HG02943 (cell line): ENCODE data around the gene MYCBPAP.
A peak's percentile ranks its signal among the peaks of the same experiment; 100 is the strongest.

Source experiments
- ATAC-seq: cut with Tn5 transposase; IDR thresholded peaks from one replicate; pipeline ENCODE4 v1.9.1; 2021; ENCODE audit warnings: mild to moderate bottlenecking, low read depth, moderate library complexity; ENCODE audit not compliant: unreplicated experiment

Gene MYCBPAP

DNA sequence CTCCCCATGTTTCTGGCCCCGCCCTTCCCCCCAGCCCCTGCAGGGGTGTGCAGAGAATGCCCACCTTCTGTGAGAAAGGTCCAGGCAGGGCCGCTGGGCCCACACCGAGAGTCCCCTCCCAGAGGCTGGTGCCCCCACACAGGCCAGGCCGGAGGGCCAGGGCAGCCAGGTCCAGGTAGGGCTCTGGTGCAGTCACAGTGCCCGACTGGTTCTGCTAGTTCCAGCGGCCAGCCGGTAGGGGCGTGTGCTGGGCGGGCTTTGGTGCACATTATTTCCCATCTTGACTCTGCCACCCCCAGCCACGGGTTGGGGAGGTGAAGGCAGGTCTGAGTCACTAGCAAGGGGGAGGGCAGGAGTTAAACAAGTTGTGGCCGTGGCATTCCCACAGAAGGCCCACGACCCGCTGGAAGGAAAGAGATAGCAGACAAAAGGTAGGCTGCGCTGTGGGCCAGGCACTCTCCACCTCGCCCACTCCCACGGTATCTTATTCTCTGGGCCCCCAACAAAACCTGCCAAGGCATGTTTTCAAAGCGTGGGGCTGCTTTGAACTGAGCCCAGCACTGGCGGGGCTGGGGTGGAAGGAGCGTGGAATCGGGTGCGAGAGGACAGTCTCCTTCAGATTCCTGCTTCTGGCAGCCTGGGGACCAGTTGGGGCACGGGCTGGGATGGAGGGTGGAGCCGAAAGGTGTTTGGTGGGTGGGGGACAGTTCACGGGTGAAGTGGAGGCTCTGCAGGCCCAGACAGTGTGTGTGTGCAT, 26.2 kb downstream of the MYCBPAP start:
- ATAC-seq, result no peak

DNA sequence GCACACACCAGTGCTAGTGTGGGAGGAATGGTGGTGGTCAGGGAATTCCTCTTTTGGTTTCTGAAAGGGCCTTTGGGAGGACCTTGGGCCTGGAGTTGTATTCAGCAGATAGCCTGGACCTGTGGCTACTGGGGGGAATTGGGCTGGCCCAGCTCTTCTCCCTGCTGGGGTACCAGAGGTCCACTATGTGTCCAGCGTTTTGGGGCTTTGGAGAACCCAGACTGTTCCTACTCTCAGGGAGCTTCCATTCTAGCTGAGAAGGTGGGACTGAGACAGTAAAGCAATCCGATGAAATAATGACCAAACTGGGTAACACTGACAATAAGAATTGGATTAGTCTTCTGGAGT, 26.7 kb downstream of the MYCBPAP start:
- no peak for ATAC-seq

DNA sequence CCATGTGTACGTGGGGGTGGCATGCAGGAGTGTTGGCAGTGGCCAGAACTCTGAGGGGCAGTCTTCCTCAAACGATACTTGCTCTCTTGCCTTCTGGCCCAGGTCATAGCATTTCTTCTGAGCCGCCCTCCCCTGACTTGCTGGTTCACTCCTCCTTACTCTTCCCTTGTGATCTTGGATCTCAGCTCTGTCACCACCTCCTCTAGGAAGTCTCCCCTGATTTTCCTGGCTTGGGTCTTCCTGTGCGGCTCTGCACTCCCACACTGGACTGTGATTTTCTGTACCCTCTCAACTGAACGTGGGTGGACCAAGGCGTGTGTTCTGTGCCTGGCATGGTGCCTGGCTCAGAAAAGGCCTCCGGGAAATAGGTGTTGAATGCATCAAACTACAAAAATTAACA, 27.2 kb downstream of the MYCBPAP start:
- no peak for ATAC-seq

DNA sequence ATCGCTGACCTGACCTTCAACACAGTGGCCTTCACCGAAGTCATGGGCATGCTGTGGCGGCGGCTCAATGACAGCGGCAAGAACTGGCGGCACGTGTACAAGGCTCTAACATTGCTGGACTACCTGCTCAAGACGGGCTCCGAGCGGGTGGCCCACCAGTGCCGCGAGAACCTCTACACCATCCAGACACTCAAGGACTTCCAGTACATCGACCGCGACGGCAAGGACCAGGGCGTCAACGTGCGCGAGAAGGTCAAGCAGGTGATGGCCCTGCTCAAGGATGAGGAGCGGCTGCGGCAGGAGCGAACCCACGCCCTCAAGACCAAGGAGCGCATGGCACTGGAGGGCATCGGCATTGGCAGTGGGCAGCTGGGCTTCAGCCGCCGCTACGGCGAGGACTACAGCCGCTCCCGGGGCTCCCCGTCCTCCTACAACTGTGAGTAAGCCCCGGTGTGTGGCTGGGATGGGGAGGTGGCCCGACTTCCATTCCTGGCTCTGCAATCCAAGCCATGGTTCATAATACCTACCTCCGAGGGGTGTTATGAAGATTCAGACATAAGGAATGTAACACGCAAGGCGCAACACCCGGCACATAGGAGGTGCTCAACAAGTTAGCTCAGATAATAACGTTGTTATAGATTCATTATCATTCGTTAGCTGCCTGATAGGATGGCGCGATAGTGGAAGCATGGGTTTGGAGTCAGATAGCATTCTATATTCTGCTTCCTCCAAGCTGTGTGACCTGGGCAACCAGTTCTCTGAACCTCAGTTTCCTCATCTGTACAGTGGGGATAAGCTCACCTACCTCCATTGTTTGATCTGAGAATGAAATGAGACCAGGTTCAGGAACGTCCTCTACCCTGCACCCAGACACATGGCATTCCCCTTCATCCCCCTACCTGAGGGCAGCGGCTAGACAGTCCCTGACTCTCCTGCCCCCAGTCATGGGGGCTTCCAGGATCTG, 28.7 kb downstream of the MYCBPAP start:
- no peak for ATAC-seq

DNA sequence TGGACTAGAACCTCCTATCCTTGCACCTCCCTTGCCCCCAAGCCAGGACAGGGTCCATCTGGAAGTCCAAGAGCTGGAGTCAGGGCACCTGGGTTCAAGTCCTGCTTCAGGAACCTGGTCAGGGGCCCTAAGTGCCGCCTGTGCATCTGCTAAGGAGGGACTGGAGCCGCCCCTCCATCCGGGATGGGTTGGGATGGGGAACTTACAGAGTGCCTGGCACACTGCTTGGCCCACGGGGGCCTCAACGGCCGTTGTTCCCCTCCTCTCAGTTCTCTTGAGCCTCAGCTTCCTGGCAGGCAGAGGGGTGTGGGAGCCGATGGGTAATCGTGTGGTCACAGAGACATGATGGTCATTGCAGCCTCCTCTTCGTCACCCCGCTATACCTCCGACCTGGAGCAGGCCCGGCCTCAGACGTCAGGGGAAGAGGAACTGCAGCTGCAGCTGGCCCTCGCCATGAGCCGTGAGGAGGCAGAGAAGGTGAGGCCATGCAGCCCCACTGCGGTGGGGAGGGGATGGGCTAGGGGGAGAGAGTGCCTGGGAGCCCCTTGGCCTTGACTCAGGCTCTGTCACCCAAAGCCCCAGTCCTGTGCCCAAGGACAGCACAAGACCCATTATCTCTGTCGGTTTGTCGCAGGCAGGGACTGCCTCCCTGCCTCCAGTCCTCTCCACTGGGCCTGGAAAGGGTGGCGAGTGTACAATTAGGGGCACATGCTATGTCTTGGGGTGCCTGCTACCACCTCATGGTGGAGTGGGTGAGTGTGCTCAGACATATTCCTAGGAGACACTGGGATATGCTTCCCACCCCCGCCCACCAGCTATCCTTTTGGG, 29.7 kb downstream of the MYCBPAP start:
- no peak for ATAC-seq

DNA sequence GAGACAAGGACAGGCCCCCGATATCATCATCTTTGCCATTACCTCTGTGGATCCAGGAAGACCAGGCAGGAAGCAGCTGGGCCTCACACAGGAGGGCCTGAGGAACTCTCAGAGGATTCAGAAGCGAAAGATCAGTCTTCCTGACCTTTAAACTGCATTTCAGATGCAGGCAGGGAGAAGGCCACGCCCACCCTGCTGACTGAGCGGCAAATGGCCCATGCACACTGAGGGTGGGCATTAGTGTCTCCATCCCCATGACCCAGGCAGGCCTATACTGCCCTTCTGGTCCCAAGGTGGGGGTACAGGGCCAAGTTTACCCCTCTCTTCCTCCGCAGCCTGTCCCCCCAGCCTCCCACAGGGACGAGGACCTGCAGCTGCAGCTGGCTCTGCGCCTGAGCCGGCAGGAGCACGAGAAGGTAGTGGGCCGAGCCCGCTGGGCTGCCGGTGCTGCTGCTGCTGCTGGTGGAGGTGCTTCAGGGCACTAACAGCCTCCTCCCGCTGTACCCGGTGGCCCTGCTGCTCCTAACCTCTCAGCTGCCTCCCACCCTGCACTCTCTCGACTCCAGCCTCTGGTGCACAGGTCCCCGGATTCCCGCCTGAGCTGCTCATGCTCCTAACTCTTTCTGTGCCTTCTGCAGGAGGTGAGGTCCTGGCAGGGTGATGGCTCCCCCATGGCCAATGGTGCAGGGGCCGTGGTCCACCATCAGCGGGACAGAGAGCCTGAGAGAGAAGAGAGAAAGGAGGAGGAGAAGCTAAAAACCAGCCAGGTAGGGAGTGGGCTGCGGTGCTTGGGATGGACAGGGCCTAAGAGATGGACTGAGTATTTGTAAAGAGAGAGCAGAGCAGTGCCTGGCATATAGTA, 30.5 kb downstream of the MYCBPAP start:
- no peak for ATAC-seq

DNA sequence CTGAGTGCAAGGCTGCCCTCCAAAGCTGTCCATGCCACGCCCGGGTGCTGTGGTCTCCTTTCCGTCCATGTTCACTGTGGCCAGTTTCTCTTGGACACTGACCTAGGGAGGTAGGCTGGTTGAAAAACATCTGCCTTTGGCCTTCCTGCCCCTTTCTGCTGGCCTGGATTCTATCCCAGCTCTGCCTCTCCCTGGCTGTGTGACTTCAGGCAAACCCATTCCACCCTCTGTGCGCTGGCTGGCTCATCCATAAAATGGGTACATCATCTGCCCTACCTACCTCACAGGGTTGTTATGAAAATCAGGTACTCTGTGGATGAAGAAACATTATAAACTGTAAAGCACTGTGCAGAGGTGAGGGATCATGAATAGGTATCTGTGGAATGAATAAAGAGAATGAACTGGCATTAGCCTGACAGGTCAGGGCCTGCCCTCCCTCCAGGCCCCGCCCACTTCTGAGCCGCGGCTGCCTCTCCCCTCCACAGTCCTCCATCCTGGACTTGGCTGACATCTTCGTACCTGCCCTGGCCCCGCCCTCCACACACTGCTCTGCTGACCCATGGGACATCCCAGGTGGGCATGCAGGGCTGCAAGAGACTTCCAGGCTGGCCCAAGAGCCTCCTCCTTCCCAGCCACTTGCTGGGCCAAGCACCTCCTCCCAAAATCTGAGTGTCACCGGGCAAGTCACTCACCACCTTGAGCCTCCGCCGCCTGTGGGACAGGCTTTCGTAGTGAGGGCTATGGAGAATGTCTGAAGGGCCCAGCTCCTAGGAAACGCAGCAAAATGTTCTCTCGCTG, 31.7 kb downstream of the MYCBPAP start:
- no peak for ATAC-seq

DNA sequence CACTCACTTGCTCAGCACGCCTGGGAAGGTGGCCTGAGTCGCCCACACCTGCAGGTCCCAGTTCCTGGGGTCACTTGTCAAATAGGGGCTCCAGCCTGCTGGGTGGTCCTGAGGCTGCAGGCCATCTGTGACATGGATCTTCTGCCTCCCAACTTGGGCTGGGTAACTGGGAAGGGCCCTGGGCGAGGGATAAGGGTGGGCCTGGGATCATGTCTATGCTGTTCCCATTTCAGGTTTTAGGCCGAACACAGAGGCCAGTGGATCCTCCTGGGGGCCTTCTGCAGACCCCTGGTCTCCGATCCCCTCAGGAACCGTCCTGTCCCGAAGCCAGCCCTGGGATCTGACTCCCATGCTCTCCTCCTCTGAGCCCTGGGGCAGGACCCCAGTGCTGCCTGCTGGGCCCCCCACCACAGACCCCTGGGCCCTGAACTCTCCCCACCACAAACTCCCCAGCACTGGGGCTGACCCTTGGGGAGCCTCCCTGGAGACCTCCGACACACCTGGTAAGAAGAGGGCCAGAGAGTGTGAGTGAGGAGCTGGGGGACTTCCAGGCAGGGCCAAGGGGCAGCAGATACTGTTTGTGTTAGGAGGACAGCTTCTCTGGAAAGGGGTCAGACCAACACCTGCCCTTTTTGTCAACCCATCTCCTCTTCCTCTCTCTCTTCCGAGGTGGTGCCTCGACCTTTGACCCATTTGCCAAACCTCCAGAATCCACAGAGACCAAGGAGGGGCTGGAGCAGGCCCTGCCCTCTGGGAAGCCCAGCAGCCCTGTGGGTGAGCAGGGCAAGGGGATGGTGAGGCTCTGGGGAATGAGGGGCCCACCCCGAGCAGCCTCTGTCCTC, 32.5 kb downstream of the MYCBPAP start:
- no peak for ATAC-seq

DNA sequence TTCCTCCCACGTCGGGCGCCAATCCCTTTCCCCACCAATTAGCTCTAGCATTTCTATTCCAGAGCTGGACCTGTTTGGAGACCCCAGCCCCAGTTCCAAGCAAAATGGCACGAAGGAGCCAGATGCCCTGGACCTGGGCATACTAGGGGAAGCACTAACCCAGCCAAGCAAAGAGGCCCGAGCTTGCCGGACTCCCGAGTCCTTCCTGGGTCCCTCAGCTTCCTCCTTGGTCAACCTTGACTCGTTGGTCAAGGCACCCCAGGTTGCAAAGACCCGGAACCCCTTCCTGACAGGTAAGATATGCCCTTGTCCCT, 33.1 kb downstream of the MYCBPAP start:
- no peak for ATAC-seq

DNA sequence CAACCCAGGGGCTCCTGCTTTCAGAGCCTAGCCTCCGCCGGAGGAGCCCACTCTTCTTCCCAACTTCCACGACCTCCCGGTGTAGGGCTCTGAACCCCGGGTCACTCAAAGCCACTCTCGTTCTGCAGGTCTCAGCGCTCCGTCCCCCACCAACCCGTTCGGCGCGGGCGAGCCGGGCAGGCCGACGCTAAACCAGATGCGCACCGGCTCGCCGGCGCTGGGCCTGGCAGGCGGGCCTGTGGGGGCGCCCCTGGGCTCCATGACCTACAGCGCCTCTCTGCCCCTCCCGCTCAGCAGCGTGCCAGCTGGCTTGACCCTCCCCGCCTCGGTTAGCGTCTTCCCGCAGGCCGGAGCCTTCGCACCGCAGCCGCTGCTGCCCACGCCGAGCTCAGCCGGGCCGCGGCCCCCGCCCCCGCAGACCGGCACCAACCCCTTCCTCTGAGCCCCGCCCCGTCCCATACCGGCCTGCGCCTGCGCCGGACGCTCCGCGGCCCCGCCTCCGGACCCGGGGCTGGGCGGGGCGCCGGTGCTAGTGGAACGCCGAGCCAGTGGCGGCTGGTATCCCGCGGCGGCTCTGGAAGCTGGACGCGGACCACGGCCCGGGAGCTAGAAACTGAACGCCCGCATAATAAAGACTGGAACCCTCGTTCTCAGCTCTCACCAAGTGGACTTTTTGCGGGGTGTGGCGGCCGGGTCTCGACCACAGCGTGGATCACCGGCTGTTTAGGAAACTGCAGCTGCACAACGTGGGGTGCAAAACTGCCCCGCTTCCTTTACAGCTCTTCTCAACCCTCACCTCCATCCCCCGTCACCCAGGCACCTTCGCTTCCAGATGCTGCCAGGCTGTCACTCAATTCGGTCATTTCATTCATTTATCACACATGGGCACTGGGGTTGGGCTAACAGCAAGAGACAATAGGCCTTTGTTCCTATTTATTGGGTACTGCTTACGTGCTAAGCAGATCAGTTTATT, 33.8 kb downstream of the MYCBPAP start:
- ATAC-seq, result peak; percentile 74

DNA sequence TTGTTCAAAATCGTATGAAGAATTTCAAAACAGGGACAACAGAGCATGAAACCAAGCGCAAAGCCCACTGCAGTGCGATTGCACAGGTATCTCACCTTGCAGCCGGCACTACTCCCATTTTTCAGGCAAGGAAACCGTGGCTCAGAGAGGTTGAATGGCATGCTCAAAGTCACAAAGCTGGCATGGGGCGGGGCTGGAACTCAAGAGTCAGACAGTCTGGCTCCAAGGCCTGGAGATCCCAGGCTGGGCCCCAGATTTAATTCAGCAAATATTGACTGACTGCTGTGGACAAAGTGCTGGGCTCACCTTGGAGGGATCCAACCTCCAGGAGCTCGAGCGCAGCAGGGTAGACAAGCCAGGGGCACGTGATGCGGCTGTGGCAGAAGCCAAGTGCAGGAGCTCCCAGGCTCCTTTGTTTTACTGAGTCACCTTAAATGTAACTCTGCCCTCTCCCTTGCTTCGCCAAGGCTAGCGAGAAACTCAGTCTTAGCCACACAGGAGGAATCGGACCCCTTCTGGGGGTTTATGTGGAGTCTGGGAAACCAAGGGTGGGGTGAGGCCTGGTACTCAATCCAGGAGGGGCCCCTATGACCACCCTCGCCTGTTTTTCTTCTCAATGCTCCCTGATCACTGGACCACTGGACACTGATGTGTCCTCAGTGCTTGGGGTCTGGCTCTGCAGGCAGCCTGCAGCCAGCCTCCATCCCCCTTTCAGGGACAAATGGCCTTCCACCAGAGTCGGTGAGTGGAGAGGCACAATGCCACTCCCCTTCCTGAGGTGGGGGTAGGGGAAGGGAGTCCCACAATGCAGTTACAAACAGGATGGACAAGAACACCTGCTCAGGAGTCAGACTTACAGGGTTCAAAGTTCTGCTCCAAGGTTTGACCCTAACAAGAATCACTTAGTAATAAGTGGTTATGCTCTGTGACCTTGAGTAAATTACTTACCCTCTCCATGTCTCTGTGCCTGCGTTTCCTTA, 34.8 kb downstream of the MYCBPAP start:
- ATAC-seq, result no peak

DNA sequence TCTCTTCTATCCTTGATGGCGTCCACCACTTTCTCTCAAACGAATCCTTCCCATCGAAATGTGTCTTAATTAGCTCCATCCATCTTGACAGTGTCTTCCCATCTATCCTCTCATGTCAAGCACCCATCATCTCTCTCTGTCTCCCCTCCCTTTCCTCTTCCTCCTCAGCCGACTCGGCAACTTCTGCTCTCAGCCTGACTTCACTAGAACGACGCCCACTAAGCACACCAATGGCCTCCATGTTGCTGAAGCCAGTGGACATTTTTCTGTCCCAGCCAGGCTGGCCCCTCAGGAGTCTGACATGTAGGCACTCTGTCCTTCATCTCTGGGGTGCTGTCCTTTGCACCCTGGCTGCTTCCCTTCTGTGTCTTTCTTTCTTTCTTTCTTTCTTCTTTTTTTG, 36.3 kb downstream of the MYCBPAP start:
- ATAC-seq, result no peak

DNA sequence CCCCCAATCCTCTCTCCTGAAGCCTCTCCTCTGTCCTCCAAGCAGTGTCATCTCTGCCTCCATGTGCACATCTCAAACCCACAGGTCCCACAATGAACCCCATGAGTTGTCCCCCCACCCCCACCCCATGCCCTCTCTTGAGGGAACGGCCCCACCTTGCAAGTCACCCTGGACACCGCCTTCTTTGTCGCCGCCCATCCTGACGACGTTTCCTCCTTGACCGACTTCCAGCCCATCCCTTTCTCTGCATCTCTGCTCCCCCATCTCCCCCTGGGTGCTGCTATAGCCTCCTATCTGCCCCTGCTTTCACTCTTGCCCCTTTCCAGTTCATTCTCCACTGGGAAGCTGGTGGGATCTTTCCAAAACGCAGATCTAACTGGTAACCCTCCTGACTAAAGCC, 37.1 kb downstream of the MYCBPAP start:
- ATAC-seq, result no peak

DNA sequence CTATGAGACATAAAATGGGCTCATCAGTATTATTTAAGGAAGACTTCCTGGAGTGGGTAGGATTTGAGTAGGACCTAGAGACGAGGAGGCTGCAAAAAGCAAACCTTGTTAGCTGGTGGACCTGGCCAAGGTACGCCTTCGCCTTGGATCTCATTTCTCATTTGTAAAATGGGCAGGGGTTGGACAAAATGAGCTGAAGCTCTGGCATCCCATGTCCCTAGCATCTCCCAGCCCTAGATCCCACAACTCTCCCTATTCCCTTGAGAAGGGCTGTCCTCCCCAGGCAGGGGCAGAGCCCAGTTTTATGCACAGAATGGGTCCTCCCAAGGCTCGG, 38.4 kb downstream of the MYCBPAP start:
- no peak for ATAC-seq

DNA sequence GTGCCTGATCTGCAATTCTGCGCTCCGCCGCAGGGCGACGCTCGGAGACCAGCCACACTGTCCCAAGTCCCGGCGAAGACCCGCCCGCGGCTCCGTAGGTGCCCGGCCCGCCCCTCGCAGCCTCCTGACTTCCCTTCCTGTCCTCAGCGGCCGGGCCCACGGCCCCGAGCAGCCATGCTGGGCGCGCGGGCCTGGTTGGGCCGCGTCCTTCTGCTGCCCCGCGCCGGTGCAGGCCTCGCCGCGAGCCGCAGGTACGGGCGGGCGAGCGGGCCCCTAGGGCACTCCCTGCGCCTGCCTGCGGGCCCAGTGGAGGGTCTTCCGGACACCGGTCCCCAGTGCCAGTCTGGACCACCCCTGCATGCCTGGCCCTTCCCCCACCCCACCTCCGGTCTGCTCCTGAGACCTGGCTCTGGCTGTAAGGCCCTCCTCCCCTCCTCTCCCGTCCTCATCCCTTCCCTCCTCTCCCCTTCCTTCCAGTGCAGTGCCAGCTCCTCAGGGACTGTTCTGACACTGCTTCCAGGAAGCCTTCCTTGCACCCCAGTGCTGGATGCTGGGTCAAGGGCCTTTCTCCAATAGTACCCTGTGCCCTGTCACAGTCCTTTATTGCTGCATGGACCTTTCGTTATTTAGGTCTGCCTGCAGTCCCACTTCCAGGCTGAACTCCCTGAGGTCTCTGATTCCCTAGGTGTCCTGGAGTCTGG, 38.9 kb downstream of the MYCBPAP start, which contains the start of gene SPATA20:
TSS of gene SPATA20 (plus strand) at position 140 of the 701 bp plus-strand sequence. CDS start at position 175, 35 bp downstream.
- peak; percentile 54 for ATAC-seq

DNA sequence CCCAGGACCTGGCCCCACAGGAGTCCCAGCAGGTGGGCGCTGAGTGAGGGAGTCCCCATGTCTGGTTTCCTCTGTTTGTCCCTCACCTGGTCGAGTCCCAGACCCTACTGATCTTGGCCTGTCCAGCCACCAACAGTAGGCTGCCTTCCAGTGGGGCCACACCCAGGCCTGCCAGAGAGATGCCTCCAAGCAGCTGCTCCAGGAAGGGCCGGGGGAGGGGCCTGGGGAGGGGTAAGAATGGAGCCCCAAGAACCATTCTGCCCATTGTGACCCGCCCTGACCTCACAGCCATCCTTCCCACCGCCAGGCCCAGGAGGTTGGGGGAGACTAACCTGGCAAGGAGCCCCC, 39.5 kb downstream of the MYCBPAP start:
- no peak for ATAC-seq
